Omental fat pad (tissue), 4 donors: ENCODE measurements around the gene NSDHL. TPM values are rescaled to one million over a fixed set of nuclear protein-coding genes. Genes with fewer than 3 reads are reported as not detected.
A peak's percentile ranks its signal among the peaks of the same experiment; 100 is the strongest.
"Not testable (repeated sequence)": the region's sequence is repeated elsewhere in the genome, so short reads cannot be mapped to it uniquely, and the experiment has no call there.

Experiments
- ATAC-seq: fragments of 150-250 bp; one replicate; pipeline ENCODE4 v1.9.1; 2016; ENCODE audit warnings: mild to moderate bottlenecking, moderate library complexity; ENCODE audit not compliant: low FRiP score
- DNase-seq: peaks from one replicate; pipeline ENCODE4 v3.0.0-alpha.2; 2019; ENCODE audit warnings: low spot score
- CTCF ChIP-seq, 3 donors: fragments of 450-650 bp; IDR thresholded peaks; one replicate each; pipeline ENCODE4 v1.5.1; 2016 to 2017; ENCODE audit warnings: antibody characterized with exemption in 3 of 3, mild to moderate bottlenecking in 3 of 3, moderate library complexity in 2 of 3
- total RNA-seq, 4 donors: library from RNA; depleted of rRNA; stranded (reverse); fragments of >200 nt; gene quantifications; one replicate each; pipeline ENCODE4 v1.1.0, GENCODE V29; 2016

NSDHL gene
- total RNA-seq, 4 donors from 2014 or later, result 13.2 to 55.3 (median 25.9) TPM

GRCh38 chrX:152903589-152903988 is 72.7 kb downstream of the NSDHL start:
- no peak for ATAC-seq
- TF ChIP-seq CTCF (IDR thresholded peaks at IDR 0.05), result no peak
- no peak for DNase-seq

GRCh38 chrX:152904151-152905080 is 73.6 kb downstream of the NSDHL start:
- ATAC-seq, result peak; percentile 55
- TF ChIP-seq CTCF (IDR thresholded peaks at IDR 0.05), result no peak
- no peak for DNase-seq

- DNase-seq (no peak), ATAC-seq (no peak)
- no peak for TF ChIP-seq CTCF (IDR thresholded peaks at IDR 0.05)
Observed at GRCh38 chrX:152905081-152905420, 74.2 kb downstream of the NSDHL start.

DNA sequence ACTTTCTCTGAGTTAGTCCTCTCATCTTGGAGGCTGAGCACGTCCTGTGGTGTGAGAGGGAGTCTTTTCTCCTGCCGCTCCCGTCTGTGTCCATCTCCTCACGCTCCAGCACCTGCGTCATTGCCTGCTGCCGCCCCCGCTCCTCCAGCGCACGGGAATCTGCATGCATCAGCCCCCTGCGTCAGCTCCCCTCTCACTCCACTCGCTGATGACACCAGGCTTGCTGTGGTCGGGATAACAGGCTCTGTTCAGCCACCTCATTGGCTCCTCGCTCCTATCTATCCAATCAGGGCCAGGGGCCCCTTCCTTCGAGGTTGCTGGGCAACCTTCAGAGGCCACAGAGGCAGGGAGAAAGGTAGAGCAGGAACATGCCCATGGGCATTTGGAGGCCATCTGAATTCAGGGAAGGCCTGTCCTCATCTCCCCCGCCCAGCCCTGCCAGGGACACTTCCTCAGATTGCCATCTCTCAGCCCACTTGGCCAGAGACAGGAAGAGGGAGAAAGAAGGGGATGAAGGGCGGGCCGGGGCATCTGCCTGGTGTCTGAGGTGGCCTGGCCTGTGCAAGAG is 76.3 kb downstream of the NSDHL start:
- DNase-seq, result no peak
- no peak for TF ChIP-seq CTCF (IDR thresholded peaks at IDR 0.05)
- peak; percentile 65 for ATAC-seq

GRCh38 chrX:152908486-152908885 is 77.6 kb downstream of the NSDHL start:
- ATAC-seq (no peak), DNase-seq (no peak)
- TF ChIP-seq CTCF (IDR thresholded peaks at IDR 0.05), result no peak

DNA sequence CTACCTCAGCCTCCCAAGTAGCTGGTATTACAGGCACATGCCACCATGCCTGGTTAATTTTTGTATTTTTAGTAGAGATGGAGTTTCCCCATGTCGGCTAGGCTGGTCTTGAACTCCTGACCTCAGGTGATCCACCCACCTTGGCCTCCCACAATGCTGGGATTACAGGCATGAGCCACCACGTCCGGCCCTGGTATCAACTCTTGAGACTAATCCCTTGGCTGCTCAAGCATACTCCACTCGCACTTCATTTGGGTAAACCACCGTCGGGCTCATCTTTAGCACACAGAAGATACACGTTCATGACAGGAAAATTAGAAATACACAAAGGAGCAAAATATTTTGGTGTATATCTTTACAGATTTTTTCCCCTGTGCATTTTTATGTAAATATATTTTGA is 79.2 kb downstream of the NSDHL start:
- not testable (repeated sequence) for DNase-seq, ATAC-seq

DNA sequence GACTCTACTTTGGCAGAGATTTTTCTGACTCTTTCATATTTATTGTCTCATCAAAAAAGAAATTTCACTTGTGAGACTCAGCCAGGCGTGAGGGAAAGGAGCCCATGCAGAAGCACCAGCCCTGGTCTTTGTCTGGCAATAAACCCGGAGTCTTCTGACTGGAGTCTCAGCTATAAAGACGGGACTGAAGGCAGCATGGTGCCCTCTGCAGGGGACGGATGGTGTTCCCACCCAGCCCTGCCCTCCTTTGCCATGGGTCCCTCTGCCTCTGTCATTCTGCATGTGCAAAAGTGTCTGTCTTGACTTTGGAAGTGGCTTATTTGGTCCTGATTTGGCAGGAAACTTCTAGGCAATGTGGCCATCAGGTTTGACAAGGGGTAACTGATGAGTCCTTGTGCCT is 81.2 kb downstream of the NSDHL start:
- DNase-seq, result no peak
- no peak for TF ChIP-seq CTCF (IDR thresholded peaks at IDR 0.05)
- no peak for ATAC-seq
